HK-2 (cell line): Measurements from ENCODE around the gene GPBP1L1.
"Not testable (repeated sequence)": the region's sequence is repeated elsewhere in the genome, so short reads cannot be mapped to it uniquely, and the experiment has no call there.

Source experiments
- DNase-seq: peaks from one replicate; pipeline ENCODE4 v3.0.0-alpha.2; 2018; ENCODE audit not compliant: unreplicated experiment

GPBP1L1 gene, protein sequence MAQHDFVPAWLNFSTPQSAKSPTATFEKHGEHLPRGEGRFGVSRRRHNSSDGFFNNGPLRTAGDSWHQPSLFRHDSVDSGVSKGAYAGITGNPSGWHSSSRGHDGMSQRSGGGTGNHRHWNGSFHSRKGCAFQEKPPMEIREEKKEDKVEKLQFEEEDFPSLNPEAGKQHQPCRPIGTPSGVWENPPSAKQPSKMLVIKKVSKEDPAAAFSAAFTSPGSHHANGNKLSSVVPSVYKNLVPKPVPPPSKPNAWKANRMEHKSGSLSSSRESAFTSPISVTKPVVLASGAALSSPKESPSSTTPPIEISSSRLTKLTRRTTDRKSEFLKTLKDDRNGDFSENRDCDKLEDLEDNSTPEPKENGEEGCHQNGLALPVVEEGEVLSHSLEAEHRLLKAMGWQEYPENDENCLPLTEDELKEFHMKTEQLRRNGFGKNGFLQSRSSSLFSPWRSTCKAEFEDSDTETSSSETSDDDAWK

DNA sequence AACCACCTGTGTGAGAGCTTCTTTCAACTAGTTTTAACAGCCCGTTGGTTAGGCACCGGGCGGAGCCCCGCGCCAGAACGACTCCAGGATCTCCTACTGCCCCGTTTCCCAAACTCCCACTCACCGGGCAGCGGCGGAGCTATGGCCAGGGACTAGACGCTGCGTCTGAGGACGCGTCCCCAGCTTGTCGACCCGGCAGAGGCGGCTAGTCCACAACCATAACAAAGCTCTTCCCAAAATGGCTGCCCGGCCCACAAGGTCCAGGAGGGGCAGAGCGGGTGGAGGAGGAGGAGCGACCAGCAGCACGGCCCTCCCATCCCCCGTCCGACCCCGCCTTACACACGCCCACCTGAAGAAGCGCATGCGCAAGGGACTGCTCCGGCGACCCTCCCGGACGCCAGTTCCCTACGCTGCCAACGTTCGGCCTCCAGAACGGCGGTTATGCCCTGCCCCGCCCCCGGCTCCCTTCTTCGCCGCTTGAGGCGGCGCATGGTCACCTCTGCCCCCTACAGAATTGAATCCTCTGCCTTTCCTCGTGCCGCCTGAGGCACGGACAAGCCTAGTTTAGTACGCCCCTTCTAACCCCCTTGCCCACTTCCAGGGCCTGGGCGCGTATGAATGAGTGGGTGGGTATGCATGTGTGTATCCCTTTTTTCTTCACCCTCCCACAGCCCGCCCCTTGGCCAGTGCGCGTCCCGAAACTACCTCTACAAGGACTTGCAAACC is at the start of gene GPBP1L1:
GPBP1L1 (minus strand) TSS at position 246 of the 726 bp plus-strand sequence. CDS start 27,446 bp downstream, outside the sequence.
- peak; percentile 98 for DNase-seq

DNA sequence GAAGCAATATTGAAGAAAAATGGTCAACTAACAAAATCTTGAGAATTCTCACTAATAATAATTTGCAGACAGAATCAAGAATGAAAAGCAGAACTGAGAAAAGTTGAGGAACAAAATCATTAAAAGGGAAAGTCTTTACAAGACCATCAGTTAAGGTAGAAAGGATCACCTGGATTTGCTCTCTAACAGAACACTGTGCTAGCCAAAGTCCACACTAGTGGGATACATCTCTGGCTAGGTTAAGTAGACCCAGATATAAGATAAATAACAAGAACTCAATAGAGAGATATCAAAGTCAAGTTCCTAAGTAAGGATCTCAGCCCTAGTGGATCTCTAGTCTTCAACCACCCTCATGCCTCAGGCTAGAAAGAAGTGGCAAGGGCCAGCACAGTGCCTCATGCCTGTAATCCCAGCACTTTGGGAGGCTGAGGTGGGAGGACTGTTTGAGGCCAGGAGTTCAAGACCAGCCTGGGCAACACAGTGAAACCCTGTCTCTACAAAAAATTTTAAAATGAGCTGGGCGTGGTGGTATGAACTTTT is 44.5 kb upstream of the GPBP1L1 start:
- no peak for DNase-seq

DNA sequence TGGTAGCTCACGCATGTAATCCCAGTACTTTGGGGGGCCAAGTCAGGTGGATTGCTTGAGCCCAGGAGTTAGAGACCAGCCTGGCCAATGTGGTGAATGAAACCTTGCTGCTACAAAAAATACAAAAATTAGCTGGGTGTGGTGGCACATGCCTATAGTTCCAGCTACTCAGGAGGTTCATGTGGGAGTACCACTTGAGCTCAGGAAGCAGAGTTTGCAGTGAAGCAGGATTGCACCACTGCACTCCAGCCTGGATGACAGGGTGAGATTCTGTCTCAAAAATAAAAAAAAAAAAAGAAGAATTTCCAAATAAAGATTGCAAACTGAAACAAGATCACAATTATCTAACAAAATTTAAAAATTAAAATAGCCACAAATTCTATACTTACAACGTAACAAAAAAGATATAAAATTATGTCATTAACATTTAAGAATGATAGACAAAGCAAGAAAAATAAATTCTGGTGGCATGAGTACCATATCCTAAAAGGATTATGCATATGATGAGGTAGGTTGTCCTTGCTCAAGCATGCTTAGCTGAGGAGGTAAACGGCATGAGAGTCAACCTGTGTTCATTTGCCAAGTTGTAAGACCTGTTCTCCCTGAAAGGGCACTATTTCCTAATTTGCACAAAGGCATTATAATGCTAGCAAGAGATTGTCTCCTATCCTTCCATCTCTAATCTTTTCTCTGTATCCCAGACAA is 43.9 kb upstream of the GPBP1L1 start:
- DNase-seq, result no peak

DNA sequence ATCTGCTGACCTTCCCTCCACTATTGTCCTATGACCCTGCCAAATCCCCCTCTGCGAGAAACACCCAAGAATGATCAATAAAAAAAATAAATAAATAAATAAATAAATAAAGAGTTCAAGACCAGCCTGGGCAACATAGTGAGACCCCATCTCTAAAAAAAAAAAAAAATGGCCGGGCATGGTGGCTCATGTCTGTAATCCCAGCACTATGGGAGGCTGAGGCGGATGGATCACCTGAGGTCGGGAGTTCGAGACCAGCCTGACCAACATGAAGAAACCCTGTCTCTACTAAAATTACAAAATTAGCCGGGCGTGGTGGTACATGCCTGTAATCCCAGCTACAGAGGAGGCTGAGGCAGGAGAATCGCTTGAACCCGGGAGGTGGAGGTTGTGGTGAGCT is 39.7 kb upstream of the GPBP1L1 start:
- DNase-seq, result not testable (repeated sequence)

DNA sequence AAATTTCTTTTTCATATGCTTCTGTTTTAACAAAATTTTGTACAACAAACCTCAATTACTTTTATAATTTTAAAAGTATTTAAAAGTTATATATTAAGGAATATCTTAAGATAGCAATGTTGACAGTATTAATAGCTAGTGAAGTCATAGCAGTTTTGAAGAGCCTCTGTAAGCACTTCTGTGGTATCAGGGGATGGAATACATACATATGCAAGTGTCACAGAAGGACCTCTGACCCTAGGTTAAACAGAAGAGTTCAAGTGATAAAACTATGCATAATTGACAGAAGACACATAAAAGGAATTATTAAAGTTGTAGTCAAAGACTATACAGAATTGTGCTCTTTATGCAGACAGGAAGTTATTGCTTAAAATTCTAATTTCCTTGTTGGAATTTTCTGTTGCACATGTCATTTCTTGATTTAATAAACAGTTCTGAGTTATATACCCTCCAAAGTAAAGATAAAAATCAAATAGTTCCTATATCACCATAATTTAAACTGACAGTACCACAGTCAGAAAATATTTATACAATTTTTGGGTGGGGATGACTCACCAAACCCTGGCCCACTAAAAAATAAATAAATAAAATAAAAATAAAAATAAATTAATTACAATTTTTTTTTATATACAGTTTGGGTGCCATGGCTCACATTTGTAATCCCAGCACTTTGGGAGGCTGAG is 37.1 kb upstream of the GPBP1L1 start:
- DNase-seq, result no peak

DNA sequence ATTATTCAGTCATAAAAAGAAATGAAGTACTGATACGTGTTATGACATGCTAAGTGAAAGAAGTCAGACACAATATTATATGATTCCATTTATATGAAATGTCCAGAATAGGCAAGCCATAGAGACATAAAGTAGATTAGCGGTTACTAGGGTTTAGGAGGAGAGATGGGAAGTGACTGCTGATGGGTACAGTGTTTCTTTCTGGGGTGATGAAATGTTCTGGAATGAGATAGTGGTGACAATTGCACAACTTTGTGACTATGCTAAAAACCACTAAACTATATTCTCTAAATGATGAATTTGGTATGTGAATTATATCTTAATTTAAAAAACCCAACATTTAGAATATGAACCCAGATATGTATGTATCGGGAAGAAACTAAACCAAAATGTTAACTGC is 36.5 kb upstream of the GPBP1L1 start:
- no peak for DNase-seq

DNA sequence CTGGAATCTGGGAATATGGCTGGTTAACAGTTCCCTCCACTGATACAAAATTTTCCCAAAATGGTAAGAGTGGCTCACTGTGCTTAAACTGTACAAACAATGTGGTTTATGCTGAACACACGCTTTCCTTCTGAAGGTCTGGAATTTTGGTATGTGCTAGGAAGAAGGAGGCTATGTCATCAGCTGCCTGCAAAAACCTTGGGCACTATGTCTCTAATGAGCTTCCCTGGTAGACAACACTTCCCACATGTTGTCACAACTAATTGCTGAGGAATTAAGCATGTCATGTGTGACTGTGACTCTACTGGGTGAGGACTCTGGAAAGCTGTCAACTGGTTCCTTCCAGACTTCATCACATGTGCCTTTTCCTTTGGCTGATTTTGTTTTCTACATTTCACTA is 34.9 kb upstream of the GPBP1L1 start:
- DNase-seq, result no peak

DNA sequence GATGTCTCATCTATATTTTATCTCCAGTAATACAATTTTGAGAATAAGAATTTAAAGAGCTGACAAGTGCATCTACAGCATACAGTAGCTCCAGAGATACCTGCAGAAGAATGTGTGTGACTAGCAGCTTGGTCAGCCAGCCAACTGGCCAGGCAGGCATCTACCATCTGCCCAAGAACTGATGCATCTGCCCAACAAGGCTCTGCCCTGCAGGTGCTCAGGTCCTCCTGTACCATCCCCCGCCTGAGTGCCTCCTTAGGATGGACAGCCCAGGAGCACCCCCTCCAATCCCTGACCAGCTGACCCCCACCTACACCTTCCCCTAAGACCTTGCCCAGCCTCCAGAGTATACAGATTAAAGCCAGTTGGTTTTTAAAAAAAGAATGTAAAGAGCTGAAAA is 32.0 kb upstream of the GPBP1L1 start:
- no peak for DNase-seq

DNA sequence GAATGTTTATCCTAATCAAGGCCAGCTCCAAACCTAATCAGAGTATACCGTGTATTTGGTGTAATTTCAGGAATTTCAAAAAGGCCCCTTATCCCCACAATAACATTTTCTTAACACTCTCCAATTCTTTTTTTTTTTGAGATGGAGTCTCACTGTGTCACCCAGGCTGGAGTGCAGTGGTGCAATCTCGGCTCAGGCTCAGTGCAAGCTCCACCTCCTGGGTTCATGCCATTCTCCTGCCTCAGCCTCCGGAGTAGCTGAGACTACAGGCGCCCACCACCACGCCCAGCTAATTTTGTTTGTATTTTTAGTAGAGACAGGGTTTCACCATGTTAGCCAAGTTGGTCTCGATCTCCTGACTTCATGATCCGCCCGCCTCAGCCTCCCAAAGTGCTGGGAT is 31.1 kb upstream of the GPBP1L1 start:
- not testable (repeated sequence) for DNase-seq

DNA sequence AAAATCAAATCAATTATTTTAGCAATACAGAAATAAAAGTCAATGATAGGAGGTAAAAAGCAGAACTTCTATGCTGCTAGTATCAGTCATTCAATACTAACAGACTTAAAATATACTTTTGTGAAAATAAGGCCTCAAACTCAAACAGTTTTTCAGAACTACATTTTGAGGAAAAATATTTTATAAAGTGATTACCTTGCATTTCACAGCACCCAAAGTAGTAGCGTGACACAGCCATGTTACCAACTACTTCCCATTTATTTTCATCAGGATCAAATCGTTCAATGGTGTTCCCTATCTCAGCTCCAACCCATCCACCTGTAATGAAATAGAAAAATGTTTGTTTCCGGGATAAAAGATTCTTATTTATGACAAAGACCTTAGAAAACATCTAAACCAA is 30.4 kb upstream of the GPBP1L1 start:
- DNase-seq, result no peak

DNA sequence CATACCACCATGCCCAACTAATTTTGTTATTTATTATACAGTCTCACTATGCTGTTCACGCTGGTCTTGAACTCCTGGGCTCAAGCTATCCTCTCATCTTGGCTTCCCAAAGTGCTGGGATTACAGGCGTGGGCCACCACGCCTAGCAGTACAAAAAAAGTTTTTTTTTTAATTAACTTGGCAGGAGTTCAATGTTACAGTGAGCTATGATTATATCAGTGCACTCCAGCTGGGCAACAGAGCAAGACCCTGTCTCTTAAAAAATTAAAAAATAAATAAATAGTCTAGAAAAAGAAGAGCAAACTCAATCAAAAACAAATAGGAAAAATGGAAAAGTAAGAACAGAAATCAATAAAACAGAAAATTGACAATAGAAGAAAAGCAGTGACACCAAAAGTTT is 27.4 kb upstream of the GPBP1L1 start:
- DNase-seq, result no peak

DNA sequence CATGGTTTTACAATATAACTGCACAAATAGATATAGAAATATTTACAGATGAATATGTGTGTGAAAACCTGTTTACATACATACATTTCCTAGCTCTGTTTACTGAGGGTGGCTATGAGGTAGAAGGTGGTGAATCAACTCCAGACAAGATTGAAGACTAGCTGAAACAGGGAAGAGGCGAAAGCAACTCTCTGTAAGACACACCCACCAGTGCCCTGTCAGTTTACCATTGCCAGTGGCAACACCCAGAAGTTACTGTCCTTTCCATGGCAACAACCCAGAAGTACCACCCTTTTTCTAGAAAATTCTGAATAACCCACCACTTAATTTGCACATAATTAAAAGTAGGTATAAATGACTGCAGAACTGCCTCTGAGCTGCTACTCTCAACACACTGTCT is 18.3 kb upstream of the GPBP1L1 start:
- no peak for DNase-seq

DNA sequence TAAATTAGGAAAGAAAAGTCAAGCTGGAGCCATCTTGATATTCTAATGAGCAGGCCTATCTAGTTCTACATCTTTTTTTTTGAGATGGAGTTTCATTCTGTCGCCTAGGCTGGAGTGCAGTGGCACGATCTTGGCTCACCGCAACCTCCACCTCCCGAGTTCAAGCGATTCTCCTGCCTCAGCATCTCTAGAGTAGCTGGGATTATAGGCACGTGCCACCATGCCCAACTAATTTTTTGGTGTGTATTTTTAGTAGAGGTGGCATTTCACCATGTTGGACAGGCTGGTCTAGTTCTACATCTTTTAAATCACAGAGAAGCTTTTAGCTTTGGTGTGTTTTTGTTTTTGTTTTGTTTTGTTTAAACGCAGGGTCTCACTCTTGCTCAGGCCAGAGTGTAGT is 8.5 kb upstream of the GPBP1L1 start:
- DNase-seq, result no peak

DNA sequence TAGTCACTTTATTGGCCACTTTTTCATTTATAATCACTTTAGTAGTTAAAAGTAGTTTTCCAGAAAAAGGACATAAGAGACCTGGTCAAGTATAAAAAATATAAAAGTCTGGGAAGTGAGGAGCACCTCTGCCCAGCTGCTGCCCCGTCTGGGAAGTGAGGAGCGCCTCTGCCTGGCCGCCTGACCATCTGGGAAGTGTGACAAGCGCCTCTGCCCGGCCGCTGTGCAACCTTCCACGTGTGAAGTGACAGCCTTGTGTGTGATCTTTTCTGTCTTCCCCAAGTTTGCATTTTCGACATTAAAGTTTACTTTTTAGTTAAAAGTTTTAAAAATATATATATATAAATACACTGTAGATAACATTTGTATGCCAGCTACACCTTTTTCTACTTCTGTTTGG is 7.5 kb upstream of the GPBP1L1 start:
- not testable (repeated sequence) for DNase-seq

DNA sequence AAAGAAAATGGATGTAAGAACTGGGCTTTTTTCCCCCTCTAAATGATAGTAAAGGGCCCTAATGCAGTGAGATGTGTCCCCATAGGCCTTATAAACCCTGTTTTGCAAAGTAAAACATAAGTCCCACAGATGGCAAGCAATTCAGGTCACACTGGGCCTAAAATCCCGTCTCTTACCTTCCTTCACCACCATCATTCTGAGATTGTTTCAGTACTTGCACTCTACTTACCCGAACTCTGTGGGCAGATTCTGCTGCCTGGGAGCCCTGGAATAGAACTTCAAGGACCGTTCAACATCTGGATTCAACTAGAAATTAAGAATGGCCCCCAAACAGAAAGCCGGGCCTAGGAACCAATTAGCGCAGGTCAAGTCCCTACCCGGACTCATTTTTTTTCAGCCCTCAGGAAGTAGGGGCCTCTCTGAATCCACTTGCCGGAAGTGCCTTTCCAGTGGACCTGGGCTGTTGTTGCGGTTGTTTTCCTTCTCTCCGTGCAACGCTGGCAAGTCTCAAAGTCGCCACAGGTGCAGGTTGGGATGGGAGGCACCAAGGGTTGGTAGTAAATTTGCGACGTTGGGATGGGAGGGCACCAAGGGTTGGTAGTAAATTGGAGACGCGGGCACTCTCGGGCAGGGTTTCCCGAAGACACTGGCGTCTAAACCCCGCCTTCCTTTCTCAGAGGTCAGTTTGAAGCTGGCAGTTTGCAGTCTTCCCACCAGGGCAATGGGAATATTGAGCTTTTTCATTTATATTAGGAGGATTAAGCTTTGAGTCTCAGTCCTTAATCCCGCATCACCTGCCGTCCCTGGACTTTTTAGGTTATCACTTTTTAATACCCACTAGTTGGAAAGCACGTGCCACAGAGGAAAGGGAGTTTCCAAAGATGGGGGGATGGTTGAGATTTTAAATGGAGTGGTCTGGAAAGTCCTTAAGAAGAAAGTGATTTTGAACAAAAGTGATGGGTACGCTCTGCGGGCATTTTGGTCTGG is 1.7 kb upstream of the GPBP1L1 start, which contains the start of gene TMEM69:
TMEM69 (plus strand) TSS at position 428 of the 987 bp plus-strand sequence. CDS start 2,888 bp downstream, outside the sequence.
- DNase-seq, result peak; percentile 81

DNA sequence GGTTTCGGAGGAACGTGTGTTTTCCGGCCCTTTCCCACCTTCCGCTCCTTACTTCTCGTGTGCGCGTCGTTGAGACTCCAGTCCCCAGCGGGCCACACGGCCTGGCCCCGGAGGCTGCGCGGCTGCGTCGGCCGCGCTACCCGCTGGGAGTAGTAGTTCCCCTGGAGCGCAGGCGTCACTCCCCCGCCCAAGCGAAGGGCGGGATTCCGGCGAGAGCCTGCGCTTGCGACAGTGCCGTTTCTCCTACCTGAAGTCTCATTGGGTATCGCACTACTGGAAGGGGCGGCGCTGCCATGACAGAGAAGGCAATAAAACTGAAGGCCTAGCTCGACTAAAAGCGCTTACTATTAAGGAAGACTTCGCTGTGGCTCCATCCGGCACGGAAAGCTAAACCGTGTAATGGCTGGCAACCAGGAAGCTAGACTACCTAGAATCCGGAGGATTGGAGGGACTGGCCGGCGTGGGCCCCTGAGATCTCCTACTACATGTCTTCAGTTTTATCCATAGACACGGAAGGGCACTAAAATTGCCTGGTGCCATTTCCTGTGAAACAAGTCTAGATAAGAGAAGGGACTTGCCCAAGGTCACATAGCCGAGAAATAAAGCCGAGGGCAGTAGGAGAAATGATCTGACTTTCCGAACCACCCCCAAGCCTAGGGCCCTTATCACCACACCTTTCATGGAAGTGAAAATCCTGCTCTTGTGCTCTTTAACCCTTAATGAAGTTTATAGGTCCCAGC is 851 bp upstream of the GPBP1L1 start:
- DNase-seq, result peak; percentile 96

DNA sequence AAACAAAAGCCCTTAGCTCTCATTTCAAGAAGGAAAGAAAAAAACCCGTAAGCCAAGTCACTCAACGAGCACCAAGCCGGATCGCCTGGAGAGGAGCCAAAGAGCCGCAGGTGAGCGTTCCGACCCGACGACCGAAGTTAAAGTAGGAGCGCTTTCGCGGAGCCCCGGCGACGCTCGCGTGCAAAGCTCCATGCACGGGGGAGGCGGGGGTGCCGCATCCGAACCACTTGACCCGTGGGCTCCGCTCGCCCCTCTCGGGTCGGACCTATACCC is 382 bp downstream of the GPBP1L1 start:
- no peak for DNase-seq

DNA sequence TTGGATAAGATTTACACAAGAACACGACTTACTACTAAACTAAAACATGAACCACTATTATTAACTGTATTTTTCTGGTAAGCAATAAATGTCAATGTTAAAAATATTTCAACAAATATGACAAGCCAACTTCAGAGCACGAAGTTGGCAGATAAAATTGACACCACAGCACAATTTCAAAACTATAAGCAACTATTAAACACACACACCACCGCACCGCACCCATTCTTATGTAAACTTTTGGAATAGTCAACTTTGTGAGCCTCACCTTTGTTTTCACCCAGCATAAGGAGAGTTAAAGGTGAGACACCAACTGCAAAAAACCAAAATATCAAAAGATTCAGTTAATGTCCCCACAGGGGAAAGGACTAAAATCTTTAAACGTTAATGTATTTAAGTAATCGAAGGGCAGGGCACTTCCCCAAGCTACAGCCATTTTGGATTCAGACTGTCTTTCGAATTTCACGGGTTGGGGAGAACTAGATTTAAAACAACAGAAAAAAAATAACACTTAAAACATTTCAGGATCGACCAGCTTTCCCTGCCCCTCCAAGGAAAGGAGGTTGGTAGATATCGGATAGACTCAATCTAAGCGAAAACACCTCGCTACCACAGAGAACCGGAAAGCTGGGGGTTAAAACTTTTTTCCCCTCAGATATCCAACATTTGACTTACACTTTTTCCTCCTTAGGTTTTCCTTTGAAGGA is 872 bp downstream of the GPBP1L1 start:
- no peak for DNase-seq

DNA sequence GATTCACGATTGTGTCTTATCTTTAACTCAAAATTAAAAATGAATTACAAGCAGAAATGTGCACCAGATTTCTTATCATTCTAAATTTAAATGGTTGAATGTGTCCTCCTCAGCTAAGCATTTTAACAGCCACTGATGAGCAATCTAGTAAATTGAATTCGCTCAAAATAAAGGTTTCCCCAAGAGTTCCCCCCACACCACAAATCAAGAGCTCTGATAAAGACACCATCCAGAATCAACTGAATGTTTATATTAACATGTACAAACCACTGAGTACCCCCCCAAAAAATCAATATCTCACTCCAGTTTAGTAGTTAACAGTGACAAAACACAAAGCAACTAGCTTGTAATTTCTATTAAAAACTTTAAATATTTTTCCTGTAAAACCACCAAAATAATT is 1.9 kb downstream of the GPBP1L1 start:
- no peak for DNase-seq
